GM10847 (cell line): ENCODE measurements around the gene COMMD6.

Experiments
- POLR2A ChIP-seq: IDR thresholded peaks from 2 replicates; pipeline ENCODE4 v1.6.1; 2011; ENCODE audit not compliant: insufficient read length; ENCODE audit errors: extremely low read depth

Gene COMMD6

GRCh38 chr13:75537401-75538365 is at the start of gene COMMD6:
COMMD6 (minus strand) TSS chr13:75537841; CDS start chr13:75537805, 36 bp downstream.
- peak; percentile 93 for TF ChIP-seq POLR2A

GRCh38 chr13:75585153-75585552 is 47.5 kb upstream of the COMMD6 start:
- TF ChIP-seq POLR2A = no peak

GRCh38 chr13:75583091-75583490 is 45.5 kb upstream of the COMMD6 start:
- TF ChIP-seq POLR2A = no peak

GRCh38 chr13:75581874-75582640 is 44.4 kb upstream of the COMMD6 start:
- TF ChIP-seq POLR2A = no peak

- no peak for TF ChIP-seq POLR2A
Observed at GRCh38 chr13:75579529-75579928, 41.9 kb upstream of the COMMD6 start.

GRCh38 chr13:75569576-75569975 is 31.9 kb upstream of the COMMD6 start:
- TF ChIP-seq POLR2A = no peak

GRCh38 chr13:75566658-75567057 is 29.0 kb upstream of the COMMD6 start:
- TF ChIP-seq POLR2A = no peak

GRCh38 chr13:75558145-75558840 is 20.7 kb upstream of the COMMD6 start:
- no peak for TF ChIP-seq POLR2A

- no peak for TF ChIP-seq POLR2A
Observed at GRCh38 chr13:75556961-75557360, 19.3 kb upstream of the COMMD6 start.

GRCh38 chr13:75555836-75556235 is 18.2 kb upstream of the COMMD6 start:
- no peak for TF ChIP-seq POLR2A

- no peak for TF ChIP-seq POLR2A
Observed at GRCh38 chr13:75554981-75555380, 17.3 kb upstream of the COMMD6 start.

GRCh38 chr13:75554464-75554863 is 16.8 kb upstream of the COMMD6 start:
- TF ChIP-seq POLR2A = no peak

- no peak for TF ChIP-seq POLR2A
Observed at GRCh38 chr13:75550159-75550567, 12.5 kb upstream of the COMMD6 start.

- TF ChIP-seq POLR2A = peak; percentile 91
Observed at GRCh38 chr13:75549262-75550158, 11.9 kb upstream of the COMMD6 start, which contains the start of gene UCHL3. UCHL3 (plus strand) TSS chr13:75549791; CDS start chr13:75549821, 30 bp downstream.
